ENCODE results near the gene SCFD2.

- TF ChIP-seq, protein P1, sequence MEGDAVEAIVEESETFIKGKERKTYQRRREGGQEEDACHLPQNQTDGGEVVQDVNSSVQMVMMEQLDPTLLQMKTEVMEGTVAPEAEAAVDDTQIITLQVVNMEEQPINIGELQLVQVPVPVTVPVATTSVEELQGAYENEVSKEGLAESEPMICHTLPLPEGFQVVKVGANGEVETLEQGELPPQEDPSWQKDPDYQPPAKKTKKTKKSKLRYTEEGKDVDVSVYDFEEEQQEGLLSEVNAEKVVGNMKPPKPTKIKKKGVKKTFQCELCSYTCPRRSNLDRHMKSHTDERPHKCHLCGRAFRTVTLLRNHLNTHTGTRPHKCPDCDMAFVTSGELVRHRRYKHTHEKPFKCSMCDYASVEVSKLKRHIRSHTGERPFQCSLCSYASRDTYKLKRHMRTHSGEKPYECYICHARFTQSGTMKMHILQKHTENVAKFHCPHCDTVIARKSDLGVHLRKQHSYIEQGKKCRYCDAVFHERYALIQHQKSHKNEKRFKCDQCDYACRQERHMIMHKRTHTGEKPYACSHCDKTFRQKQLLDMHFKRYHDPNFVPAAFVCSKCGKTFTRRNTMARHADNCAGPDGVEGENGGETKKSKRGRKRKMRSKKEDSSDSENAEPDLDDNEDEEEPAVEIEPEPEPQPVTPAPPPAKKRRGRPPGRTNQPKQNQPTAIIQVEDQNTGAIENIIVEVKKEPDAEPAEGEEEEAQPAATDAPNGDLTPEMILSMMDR (IDR thresholded peaks at IDR 0.05): no peak
- no peak for TF ChIP-seq FOSL2 (IDR thresholded peaks at IDR 0.05)
- no peak for TF ChIP-seq FOSL2 (CRISPR knock-in tag; IDR thresholded peaks at IDR 0.05)
Measured at GRCh38 chr4:52979020-52979419, 386.8 kb downstream of the SCFD2 start.
